ENCODE results near the gene ANKRD28.

GRCh38 chr3:15768421-15769255, 29.1 kb downstream of the ANKRD28 start:
- TF ChIP-seq CTCF (conservative IDR thresholded peaks at IDR 0.05) (no peak), ZFX (IDR thresholded peaks at IDR 0.05) (no peak)

All from C4-2B (cell line).